Neural progenitor cell (in vitro differentiated cells): Measurements from ENCODE around the gene BTRC. TPM values are rescaled to one million over a fixed set of nuclear protein-coding genes. Genes with fewer than 3 reads are reported as not detected.

Experiments used
- DNase-seq: peaks from one replicate; pipeline ENCODE4 v3.0.0-alpha.2; 2016; ENCODE audit warnings: low spot score
- H2AFZ ChIP-seq: fragments of 200-600 bp; sonication (generic); replicated peaks from 2 replicates; pipeline ENCODE4 v1.6.1; 2016; ENCODE audit warnings: antibody characterized with exemption
- H3F3A ChIP-seq: fragments of 200-600 bp; sonication (generic); 2 replicates; pipeline ENCODE4 v1.6.1; 2016; ENCODE audit warnings: antibody characterized with exemption, low read depth
- H3K27ac ChIP-seq: fragments of 200-600 bp; sonication (generic); 2 replicates; pipeline ENCODE4 v1.5.1; 2016; ENCODE audit warnings: mild to moderate bottlenecking
- H3K27me3 ChIP-seq: fragments of 200-600 bp; sonication (generic); 2 replicates; pipeline ENCODE4 v1.6.1; 2016; ENCODE audit warnings: mild to moderate bottlenecking, moderate library complexity
- H3K36me3 ChIP-seq: fragments of 200-600 bp; sonication (generic); 2 replicates; pipeline ENCODE4 v1.5.1; 2016
- H3K4me1 ChIP-seq: fragments of 200-600 bp; sonication (generic); 2 replicates; pipeline ENCODE4 v1.6.1; 2016; ENCODE audit warnings: mixed run types
- H3K4me2 ChIP-seq: fragments of 200-600 bp; sonication (generic); 2 replicates; pipeline ENCODE4 v1.6.1; 2016
- H3K4me3 ChIP-seq: fragments of 200-600 bp; sonication (generic); 2 replicates; pipeline ENCODE4 v1.5.1; 2016
- H3K79me2 ChIP-seq: fragments of 200-600 bp; sonication (generic); 2 replicates; pipeline ENCODE4 v1.6.1; 2016; ENCODE audit warnings: low read depth
- H3K9ac ChIP-seq: fragments of 200-600 bp; sonication (generic); 2 replicates; pipeline ENCODE4 v1.6.1; 2016
- H3K9me3 ChIP-seq: fragments of 200-600 bp; sonication (generic); 2 replicates; pipeline ENCODE4 v1.5.1; 2016; ENCODE audit warnings: low read depth
- H4K20me1 ChIP-seq: fragments of 200-600 bp; sonication (generic); 2 replicates; pipeline ENCODE4 v1.6.1; 2016; ENCODE audit warnings: low read depth
- H3K27ac Mint-ChIP-seq: 3 replicates; pipeline ENCODE4 v1.8.0; 2021; ENCODE audit warnings: mixed read lengths
- H3K27me3 Mint-ChIP-seq: 2 replicates; pipeline ENCODE4 v1.8.0; 2022; ENCODE audit warnings: low read depth, mild to moderate bottlenecking, inconsistent platforms, moderate library complexity, mixed read lengths; ENCODE audit not compliant: insufficient read depth
- H3K36me3 Mint-ChIP-seq: 3 replicates; pipeline ENCODE4 v1.8.0; 2021; ENCODE audit warnings: mixed read lengths
- H3K4me1 Mint-ChIP-seq: 3 replicates; pipeline ENCODE4 v1.8.0; 2021; ENCODE audit warnings: mixed read lengths
- H3K4me3 Mint-ChIP-seq: 3 replicates; pipeline ENCODE4 v1.8.0; 2021; ENCODE audit warnings: mild to moderate bottlenecking, moderate library complexity, mixed read lengths
- H3K9me3 Mint-ChIP-seq: 3 replicates; pipeline ENCODE4 v1.8.0; 2020; ENCODE audit warnings: mixed read lengths
- EZH2 ChIP-seq: fragments of 200-600 bp; sonication (generic); IDR thresholded peaks from 2 replicates; pipeline ENCODE4 v1.6.1; 2017; ENCODE audit warnings: antibody characterized with exemption, mild to moderate bottlenecking, moderate library complexity
- EZH2phosphoT487 ChIP-seq: fragments of 200-600 bp; sonication (generic); IDR thresholded peaks from 2 replicates; pipeline ENCODE4 v1.6.1; 2017; ENCODE audit warnings: antibody characterized with exemption
- total RNA-seq: library from RNA; depleted of rRNA; stranded (reverse); fragments of >200 nt; gene quantifications from 2 replicates; pipeline ENCODE4 v1.2.3, GENCODE V29; 2015; ENCODE audit warnings: low replicate concordance
- TF ChIP-seq, protein P1 (sequence below): fragments of 200-600 bp; sonication (generic); IDR thresholded peaks from 2 replicates; pipeline ENCODE4 v1.5.1; 2017; ENCODE audit warnings: antibody characterized with exemption, mild to moderate bottlenecking

BTRC gene
- total RNA-seq, 1 donor from 2014 or later: 25.4 TPM

DNA sequence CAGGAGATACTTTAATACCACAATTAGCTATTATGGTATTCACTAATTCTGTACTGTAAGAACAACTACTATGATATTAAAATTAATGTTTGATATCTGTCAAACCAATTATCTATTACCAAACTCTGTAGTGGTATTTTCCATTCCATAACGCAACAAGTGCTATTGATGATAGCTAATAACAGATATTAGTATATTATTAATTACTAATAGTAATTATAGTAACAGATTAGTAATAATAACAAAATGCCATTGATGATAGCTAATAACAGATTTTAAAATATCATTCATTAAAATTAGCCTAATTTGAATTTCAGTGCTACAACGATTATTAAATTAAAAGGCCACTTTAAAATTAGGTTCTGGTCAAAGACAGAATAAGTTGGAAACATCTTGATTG, 93.5 kb downstream of the BTRC start:
- Mint-ChIP-seq H3K27ac (no peak overlapping the region), H3K36me3 (no peaks in the 10 kb centered on the region), H3K9me3 (no peaks in the 10 kb centered on the region), H3K27me3 (peaks cover 2% of the 10 kb centered on the region), H3K4me1 (peaks cover 48% of the 10 kb centered on the region), H3K4me3 (no peak overlapping the region)
- Histone ChIP-seq H4K20me1 (peaks cover 19% of the 10 kb centered on the region), H3K4me2 (peak overlapping the region; percentile 56), H3K4me1 (peaks cover 65% of the 10 kb centered on the region), H2AFZ (no peak overlapping the region), H3K79me2 (peaks cover 4% of the 10 kb centered on the region), H3K27ac (no peak overlapping the region), H3K9ac (no peak overlapping the region), H3K36me3 (no peaks in the 10 kb centered on the region), H3K27me3 (no peaks in the 10 kb centered on the region), H3K4me3 (no peak overlapping the region), H3K9me3 (no peaks in the 10 kb centered on the region), H3F3A (peaks cover 15% of the 10 kb centered on the region)
- DNase-seq: no peak
- TF ChIP-seq EZH2phosphoT487: no peak
- no peak for TF ChIP-seq EZH2
- TF ChIP-seq, protein P1, sequence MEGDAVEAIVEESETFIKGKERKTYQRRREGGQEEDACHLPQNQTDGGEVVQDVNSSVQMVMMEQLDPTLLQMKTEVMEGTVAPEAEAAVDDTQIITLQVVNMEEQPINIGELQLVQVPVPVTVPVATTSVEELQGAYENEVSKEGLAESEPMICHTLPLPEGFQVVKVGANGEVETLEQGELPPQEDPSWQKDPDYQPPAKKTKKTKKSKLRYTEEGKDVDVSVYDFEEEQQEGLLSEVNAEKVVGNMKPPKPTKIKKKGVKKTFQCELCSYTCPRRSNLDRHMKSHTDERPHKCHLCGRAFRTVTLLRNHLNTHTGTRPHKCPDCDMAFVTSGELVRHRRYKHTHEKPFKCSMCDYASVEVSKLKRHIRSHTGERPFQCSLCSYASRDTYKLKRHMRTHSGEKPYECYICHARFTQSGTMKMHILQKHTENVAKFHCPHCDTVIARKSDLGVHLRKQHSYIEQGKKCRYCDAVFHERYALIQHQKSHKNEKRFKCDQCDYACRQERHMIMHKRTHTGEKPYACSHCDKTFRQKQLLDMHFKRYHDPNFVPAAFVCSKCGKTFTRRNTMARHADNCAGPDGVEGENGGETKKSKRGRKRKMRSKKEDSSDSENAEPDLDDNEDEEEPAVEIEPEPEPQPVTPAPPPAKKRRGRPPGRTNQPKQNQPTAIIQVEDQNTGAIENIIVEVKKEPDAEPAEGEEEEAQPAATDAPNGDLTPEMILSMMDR: no peak

DNA sequence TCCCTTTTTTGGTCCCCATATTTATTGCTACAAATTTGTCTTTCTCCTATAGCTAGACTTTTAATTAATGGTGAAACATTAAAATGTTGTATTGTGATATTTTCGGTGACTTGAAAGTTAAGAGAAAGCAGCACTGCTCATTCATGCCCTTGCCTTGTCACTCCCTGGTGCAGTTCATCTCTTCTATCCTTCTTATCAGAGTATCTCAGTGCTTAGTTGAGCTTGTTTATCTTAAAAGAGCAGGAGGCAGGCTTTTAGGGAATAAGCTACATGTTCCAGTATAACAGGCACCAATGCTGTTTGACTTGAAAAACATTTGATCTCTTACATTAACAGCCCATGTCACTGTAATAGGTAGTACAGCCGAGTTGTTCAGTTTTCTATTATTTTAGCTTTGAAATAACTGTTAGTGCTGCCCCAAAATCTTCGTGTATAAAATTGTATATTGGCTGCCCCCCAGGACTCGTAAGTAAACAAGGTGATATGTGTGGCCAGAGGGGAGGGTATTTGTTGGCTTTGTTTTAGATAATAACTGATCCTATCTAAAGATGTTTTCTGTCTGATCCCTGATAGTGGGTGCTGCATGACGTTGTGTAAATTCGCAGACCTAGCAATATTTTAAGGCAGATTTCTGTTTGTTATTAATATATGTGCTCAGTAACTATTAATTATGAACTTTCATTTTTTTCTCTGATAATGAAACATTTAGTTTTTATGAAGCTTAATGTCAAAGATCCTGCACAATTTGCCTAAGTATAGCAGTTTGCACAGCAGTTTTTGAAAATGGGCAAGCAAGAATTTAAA, 96.5 kb downstream of the BTRC start:
- H3K9me3 ChIP-seq: no peaks in the 10 kb centered on the region
- H3F3A ChIP-seq: peaks cover 7% of the 10 kb centered on the region
- H4K20me1 ChIP-seq: peaks cover 7% of the 10 kb centered on the region
- H3K9me3 Mint-ChIP-seq: no peaks in the 10 kb centered on the region
- peaks cover 41% of the 10 kb centered on the region for H3K4me1 Mint-ChIP-seq
- H3K27ac ChIP-seq: no peak overlapping the region
- H3K27me3 ChIP-seq: no peaks in the 10 kb centered on the region
- H3K4me3 ChIP-seq: no peak overlapping the region
- H2AFZ ChIP-seq: no peak overlapping the region
- H3K4me1 ChIP-seq: peaks cover 65% of the 10 kb centered on the region
- TF ChIP-seq, protein P1: no peak
- no peak for TF ChIP-seq EZH2
- no peaks in the 10 kb centered on the region for H3K36me3 Mint-ChIP-seq
- no peaks in the 10 kb centered on the region for H3K36me3 ChIP-seq
- H3K4me3 Mint-ChIP-seq: no peak overlapping the region
- H3K27me3 Mint-ChIP-seq: peaks cover 2% of the 10 kb centered on the region
- H3K9ac ChIP-seq: no peak overlapping the region
- H3K4me2 ChIP-seq: no peak overlapping the region
- DNase-seq: no peak
- H3K79me2 ChIP-seq: peaks cover 4% of the 10 kb centered on the region
- H3K27ac Mint-ChIP-seq: no peak overlapping the region

DNA sequence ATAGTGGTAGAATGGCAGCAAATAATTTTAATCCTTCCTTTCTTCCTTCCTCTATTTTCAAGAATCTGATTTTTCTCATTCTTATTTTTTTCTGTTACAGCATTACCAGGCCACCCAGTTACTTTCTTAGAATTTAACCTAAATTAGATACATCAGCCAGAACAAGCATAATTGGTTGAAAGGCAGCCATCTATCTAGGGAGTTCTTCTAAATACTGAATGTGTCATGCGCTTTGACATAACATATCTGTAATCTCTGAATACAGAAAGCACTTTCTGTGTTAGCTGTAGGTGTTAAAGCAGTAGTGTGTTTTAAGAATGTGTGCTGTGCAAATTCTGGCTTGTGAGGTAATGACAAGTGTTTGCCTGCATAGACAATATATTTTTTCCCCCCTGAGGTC, 97.3 kb downstream of the BTRC start:
- Mint-ChIP-seq H3K36me3 (no peaks in the 10 kb centered on the region), H3K4me3 (no peak overlapping the region), H3K27me3 (peaks cover 2% of the 10 kb centered on the region), H3K4me1 (peaks cover 34% of the 10 kb centered on the region), H3K27ac (no peak overlapping the region), H3K9me3 (no peaks in the 10 kb centered on the region)
- Histone ChIP-seq H3K27me3 (no peaks in the 10 kb centered on the region), H3K79me2 (peaks cover 4% of the 10 kb centered on the region), H3K27ac (no peak overlapping the region), H2AFZ (no peak overlapping the region), H3F3A (peaks cover 4% of the 10 kb centered on the region), H3K9me3 (no peaks in the 10 kb centered on the region), H3K36me3 (no peaks in the 10 kb centered on the region), H3K4me2 (peak overlapping the region; percentile 22), H3K4me1 (peaks cover 57% of the 10 kb centered on the region), H3K4me3 (no peak overlapping the region), H3K9ac (no peak overlapping the region), H4K20me1 (peaks cover 2% of the 10 kb centered on the region)
- TF ChIP-seq, protein P1: no peak
- no peak for TF ChIP-seq EZH2
- TF ChIP-seq EZH2phosphoT487: no peak
- no peak for DNase-seq
